ENCODE results near the gene VCL.

VCL gene

DNA sequence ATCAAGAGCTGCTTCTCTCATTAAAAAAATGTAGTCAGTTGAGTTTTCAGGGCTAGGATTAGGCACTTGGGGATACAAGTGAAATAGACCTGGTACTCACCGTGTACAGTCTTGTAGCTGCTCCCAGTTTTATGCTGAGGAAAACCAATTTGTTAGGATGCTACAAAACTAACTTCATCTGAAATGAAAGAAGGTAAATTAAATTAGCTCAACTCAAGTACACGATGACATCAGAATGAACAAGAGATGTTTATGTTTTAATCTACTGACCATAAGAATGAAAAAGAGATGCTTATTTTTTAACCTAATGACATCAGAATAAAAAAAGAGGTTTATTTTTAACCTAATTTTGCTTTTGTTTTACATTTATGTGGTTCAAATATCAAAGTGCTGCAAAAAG is 79.0 kb downstream of the VCL start:
- no peak for DNase-seq (ENCODE audit: low read depth)

DNA sequence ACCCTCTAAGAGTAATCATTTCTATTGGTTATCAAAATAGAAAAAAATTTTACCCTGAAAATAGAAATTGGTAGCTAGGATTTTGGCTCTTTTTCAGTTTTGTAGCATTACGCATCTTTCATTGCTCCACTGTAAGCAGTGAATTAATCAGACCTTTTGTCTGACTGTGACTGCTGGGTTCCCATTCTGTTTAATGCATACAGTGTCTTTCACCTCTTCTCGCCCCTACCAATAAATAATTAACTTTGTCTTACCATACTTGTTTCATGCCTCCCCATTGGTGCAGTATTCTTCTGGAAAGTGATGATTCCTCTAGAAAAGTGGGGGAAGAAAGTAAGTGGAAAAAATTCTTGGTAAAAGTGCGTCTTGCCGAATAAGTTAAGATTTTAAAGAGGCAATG is 79.5 kb downstream of the VCL start:
- DNase-seq (ENCODE audit: low read depth) = no peak

DNA sequence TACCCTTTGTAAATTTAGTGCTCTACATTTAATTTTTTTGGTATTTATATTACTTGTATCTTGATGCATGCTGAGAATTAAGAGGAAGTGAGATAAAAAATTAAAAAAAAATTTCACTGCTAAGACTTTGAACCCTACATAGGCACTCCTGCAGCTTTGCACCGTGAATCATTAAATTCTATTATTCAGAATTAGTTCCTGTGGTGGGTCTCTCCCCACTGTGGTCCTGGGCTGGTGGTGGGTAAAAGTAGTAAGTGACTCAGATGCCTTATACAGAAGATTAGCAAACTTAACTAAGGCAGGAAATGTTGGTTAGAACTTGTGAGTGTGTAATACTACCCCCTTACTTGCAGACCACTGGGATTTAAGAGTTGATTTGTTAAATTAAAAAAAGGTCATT is 80.1 kb downstream of the VCL start:
- DNase-seq (ENCODE audit: low read depth) = peak; percentile 59

DNA sequence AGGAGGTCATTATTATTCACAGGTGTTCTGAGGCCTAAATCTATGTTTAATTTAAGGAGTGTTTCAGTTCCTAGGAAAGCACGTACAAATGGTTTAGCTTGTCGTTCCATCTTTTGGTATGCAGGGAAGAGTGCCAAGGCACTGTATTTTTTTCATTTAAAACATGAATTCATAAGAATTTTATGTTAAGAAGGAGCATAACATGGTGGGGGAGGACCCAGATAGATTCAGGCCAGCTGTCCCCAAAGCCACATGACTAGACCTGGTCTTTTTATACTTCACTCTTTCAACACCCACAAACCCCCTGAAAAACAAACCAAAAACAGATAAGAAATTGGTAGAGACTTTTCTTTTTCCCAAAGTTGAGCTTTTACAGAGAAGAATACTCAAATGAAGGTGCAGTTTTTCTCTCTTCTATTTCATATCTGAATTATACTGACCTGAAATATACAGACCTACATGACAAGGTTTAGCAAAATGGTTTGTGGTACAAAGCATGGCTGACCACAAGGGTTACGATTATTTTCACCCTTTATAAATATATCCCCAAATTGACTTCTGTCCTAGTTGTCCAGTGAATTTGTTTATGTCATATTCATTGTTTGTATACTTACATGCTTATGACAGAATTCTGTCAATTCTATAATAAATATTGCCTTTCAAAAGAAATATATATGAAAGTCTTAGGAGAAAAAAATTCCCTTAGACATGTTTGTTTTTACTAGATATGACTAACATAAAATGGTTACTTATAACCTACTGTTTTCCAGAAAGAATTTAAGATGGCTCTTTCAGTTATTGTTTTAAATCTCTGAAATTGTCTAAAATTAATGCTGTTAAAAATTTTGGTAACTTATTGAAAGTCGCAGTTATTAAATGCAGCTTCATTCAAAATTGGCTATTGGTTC is 81.4 kb downstream of the VCL start:
- no peak for DNase-seq (ENCODE audit: low read depth)

DNA sequence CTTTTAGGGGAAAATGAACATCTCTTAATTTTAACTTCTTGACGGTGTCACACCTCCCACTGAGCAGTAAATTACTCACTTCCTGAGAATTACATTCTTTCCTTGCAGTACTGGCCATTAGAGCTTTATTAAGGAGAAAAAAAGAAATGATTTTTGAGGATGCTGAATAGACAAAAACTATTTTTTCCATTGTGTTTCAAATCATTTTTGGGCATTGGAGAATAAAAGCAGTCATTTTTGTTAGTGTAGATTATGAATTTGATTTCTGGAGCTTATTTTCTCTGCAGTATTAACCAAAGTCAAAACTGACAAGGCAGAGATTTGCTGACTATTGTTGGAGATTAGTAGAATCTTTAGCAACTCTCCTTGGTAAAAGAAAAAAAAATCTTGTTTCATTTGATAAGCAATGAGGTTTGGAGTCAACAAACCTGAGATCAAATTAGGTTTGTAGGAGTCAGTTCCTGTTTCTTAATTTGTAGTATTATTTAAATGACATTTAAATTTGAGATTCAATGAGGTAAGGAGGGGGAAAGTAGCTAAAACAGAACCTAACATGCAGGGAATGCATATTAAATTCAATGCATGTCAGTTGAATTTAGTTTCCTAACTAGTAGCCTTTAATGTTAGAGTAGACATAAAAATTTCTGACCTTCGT is 82.1 kb downstream of the VCL start:
- no peak for DNase-seq (ENCODE audit: low read depth)

DNA sequence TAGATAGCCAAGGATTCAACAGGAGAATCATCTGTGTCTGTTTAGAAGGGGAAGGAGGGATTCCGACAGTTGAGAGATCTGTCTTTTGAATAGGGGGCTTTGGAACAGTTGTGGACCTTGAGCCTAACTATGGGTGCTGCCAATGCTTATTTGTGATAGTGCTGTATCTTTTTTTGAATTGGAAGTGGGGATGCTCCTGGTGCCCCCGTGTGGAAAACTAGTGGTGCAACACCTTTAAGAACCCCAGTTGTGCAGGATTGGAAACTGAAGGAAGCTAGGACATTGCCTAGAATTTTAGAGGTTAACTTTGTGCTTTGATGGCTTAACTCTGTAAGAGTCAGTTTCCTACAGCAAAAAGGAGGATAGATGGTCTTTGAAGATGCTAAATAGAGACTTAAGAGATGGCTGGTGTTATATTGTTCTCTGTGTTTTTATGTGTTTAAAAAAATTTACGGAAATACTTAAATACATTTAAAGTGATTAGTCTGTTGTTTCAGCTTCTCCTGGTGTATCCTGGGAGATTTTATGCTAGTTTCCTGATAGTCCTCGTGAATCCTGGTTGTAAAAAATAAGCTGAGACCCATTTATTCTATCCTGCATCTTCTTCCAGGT is 83.4 kb downstream of the VCL start:
- DNase-seq (ENCODE audit: low read depth) = no peak

DNA sequence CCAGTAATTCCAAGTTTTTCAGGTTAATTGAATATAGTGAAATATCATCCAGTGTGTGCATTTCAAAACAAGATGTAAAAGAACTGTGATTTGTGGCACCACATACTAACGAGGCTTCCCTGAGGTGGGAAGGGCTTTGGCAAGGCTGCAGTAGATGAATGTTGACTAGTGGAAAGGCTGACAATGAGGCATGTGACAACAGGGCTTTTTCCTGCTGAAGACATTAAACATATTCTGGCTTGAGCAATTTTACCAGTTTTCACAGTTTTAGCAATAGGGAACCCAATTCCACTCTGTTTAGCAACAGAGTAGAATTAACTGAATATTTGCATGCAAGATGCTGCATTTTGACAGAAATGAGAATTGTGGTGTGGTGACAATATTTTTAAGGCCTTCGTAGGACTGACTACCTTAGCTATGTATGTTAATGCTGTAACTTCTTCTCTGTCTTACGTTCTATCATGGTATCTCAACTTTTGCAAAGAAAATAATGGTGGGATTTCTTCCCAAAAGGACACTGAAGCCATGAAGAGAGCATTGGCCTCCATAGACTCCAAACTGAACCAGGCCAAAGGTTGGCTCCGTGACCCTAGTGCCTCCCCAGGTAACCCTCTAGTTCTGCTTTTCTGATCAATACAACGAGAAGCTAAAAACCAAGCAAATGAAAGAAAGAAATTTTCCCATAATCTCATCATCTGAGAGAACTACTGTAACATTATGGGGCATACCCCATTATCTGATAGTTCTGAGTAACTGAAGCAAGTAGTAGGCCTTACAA is 84.2 kb downstream of the VCL start:
- DNase-seq (ENCODE audit: low read depth) = no peak

DNA sequence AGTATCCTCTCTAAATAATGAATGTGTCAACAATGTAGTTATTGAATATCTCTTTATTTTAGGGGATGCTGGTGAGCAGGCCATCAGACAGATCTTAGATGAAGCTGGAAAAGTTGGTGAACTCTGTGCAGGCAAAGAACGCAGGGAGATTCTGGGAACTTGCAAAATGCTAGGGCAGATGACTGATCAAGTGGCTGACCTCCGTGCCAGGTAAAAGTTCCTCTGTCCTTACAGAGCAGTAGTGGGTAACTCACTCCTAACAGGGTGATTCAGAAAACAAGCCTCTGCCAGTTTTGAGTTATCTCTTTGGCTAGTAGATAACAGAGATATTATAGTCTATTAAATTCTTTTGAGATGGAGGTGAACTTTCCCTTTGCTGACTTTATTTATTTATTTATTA is 85.4 kb downstream of the VCL start:
- no peak for DNase-seq (ENCODE audit: low read depth)

DNA sequence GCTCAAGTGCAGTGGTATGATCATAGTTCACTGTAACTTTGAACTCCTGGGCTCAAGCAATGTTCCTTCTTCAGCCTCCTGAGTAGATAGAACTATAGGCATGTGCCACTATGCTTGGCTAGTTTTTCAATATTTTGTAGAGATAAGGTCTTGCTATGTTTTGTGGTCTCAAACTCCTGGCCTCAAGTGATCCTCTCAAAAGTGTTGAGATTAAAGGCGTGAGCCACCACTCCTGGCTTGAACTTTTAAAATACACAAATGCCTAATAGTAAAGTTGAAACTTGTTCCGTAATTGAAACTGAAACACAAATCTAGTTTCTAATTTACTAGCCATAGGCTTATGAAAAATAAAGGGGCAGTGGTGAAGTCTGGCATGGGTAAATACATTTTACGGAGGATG is 87.0 kb downstream of the VCL start:
- no peak for DNase-seq (ENCODE audit: low read depth)

DNA sequence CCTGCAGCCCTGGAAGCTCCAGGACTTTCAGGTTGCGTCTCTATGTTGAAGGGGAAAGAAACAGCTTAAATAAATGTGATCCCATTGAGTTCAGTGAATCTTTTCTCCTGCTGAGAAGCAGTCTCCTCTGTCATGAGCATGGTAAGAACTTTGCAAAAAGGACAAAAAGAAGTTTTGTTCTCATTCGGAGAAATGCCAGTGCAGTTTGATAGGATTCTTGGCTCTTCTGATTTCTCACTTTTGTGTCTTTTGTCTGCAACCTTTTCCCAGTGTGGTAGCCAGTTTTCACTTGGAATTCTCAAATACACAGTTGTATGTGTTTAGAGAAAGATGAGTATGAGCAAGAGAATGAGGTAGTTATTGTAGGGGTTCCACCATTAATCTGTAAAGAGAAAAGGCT is 88.4 kb downstream of the VCL start:
- no peak for DNase-seq (ENCODE audit: low read depth)

DNA sequence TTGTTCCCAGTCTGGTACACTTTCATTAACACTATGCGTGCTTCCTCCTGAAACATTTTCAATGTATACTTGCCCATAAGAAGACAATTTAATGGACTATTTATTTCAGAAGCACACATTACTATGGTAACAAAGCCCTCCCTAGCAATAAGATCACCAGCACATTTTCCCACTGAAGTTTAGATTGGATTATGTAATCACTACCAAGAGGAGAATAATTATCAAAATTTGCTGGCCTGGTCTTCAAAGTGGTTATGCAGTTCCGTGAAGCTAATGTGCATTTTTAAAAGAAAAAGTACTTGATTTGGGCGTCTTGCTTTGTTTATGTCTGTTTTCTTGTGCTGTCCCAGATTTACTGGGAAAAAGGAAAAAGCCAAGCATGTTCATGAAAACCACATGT is 90.8 kb downstream of the VCL start:
- DNase-seq (ENCODE audit: low read depth) = no peak

DNA sequence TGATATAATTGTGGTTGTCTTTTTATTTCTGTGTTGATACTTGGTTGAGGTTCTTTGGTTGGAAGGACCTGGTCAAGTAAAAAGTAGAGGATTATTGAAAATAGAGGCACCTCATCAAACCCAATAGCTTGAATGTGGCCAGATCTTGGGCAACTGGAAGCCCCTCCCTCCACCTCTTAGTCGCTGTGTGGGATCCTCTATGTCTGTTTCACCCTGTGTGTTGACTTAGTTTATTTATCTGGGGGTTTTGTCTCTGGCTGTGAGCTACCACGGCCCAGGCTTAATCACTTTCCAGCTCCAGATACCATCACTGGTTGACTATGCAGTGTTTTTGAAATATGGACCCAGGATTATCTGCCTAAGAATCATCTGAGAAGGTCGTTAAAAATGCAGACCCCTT is 94.5 kb downstream of the VCL start:
- no peak for DNase-seq (ENCODE audit: low read depth)

DNA sequence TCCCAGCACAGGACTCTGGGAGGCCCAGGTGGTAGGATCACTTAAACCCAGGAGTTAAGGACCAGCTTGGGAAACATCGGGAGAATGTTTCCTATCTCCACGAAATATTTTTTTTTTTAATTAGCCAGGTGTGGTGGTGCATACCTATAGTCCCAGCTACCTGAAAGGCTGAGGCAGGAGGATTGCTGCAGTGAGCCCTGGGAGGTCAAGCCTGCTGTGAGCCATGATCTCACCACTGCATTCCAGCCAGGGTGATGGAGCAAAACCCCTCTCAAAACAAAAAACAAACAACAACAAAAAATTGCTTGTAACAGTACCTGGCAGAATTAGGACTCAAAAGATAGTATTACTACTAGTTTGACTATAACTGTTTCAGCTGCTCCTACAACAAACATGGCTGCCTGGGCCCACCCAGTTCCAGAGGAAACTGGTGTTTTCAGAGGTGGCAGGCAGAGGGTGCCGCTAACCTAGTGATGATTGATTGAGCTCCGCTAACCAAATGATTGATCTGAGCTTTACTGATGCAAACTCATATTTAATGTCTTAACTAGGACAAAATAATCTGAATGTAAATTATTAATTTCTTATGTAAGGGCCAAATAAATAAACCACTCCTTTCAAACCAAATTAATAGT is 95.7 kb downstream of the VCL start:
- DNase-seq (ENCODE audit: low read depth) = no peak

DNA sequence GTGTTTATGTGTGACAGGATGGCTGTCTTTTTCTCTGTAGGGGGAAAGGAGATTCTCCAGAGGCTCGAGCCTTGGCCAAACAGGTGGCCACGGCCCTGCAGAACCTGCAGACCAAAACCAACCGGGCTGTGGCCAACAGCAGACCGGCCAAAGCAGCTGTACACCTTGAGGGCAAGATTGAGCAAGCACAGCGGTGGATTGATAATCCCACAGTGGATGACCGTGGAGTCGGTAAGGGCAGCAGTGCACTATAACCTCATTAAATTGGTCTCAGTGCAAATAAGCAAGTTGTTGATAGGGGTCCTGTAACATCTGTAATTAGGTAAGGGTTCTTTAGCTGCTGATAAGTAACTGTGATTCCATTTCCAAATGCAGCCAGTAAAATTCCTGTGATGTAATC is 96.3 kb downstream of the VCL start:
- DNase-seq (ENCODE audit: low read depth) = no peak

DNA sequence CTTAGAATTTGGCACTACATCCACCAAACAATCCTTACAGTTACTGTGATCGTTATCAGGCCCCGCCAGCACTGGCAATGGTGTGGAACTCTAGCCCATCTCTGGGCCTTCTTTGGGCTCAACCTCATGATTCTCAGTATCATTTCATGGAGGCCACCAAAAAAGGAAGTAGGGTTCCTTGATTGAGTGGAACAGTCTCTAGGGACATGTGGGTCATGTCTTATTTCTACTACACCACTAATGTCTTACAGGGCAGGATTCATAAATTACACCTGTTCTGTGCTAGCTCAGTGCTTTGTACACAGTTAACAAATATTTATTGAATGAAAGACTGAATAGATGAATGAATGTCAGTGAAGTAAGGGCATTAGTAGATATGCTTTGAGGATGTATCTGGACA is 98.9 kb downstream of the VCL start:
- DNase-seq (ENCODE audit: low read depth) = no peak

DNA sequence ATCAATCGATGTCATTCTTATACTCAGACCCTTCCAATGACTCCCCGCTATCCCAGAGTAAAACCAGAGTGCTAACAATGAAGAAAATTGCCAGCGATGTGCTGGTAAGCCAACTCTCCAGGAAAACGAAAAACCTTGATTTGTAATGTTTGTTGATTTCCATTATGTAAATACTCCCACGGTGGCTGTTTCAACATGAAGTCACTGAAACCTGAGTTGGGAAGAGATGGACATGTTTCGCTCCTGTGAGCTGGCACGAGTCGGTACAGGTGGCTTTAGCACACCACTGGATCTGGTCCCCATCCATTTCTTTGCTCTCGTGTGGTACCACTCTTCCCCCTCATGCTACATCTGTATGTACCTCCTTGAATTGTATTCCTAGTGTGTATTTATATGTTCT is 99.9 kb downstream of the VCL start:
- DNase-seq (ENCODE audit: low read depth) = no peak

DNA sequence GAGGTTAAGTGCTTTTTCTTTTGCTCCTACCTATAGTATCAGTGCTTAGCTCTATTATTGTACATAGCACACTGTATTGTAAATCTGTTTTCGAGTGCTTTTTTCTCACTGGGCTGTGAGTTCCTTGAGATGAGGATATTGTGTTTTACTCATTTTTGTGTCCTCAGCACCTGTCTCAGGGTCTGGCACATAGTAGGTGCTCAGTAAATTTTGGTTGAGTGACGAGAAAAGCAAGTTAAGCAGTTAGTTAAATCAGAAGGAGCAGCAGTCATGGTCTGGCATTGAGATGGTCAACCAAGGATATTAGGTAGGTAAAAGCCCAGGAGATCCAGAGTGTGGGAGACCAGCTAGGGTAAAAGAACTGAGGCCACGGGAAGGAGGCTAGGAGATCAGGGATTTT is 101.5 kb downstream of the VCL start:
- DNase-seq (ENCODE audit: low read depth) = no peak

DNA sequence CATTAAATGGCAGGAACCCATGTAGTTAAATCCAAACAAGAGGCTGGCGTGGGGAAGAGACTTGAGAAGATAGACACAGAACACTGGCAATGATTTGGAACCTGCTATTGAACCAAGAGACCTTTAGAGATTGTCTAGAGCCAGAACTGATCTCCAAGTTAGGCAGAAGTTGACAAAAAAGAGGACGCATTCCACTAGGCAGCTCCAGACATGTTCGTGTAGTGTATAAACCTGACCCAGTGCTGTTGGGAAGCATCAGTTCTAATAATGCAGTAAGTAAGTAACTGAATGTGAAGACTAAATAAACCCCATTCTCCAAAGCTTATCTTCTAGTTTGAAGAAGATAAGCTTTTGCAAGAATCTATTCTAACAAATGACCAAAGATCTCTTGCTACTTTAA is 101.9 kb downstream of the VCL start:
- no peak for DNase-seq (ENCODE audit: low read depth)

DNA sequence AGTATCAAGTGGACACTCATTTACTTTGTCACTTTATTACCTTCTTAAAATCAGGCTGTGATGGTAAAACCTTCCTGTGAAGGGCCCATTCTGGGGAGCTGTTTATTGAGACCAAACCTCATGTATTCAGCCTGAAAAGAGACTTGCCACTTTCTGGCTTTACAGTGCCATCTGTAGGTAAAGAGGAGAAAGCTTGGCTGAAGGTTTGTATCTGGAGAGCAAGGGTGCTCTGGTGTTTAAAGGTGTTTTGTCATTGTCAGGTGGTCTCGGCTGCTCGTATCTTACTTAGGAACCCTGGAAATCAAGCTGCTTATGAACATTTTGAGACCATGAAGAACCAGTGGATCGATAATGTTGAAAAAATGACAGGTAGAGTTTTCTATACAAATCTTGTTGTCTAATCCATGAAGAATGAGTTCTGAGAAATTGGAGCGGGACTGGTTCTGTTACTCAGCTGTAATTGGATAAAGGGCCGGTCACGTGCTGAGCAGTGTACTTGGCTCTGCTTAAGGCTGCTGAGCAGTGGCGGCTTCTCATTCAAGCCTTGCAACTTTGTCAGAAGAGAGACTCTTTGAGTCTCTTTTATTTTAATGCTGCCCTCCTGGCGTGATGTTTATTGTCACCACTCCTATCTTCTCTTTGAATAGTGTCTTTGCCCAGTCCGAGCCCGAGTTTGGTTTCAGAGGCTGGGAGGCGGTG is 105.8 kb downstream of the VCL start:
- DNase-seq (ENCODE audit: low read depth) = no peak

DNA sequence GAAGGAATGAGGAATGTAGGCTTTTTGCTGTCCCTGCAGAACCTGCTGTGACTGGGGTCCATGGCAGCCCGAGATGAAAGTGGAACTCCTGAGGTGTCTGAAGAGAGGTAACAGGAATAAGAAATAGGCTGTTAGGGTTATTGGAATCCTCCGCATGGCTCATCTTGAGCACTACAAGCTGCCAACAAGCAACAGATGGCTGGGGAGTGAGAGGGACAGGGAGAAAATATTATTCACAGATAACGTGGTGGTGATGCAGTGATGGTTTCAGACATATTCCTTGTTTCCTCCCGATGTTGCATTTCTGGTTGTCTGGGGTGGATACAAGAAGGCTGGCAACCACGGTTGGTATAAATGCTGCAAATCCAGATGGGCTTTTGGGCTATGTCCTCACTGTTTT is 106.6 kb downstream of the VCL start:
- no peak for DNase-seq (ENCODE audit: low read depth)

DNA sequence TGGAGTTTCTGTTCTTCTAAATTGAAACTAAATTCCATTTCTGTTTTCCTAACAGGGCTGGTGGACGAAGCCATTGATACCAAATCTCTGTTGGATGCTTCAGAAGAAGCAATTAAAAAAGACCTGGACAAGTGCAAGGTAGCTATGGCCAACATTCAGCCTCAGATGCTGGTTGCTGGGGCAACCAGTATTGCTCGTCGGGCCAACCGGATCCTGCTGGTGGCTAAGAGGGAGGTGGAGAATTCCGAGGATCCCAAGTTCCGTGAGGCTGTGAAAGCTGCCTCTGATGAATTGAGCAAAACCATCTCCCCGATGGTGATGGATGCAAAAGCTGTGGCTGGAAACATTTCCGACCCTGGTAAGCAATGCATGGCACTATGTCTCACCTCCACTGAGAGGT is 107.1 kb downstream of the VCL start:
- DNase-seq (ENCODE audit: low read depth) = no peak

DNA sequence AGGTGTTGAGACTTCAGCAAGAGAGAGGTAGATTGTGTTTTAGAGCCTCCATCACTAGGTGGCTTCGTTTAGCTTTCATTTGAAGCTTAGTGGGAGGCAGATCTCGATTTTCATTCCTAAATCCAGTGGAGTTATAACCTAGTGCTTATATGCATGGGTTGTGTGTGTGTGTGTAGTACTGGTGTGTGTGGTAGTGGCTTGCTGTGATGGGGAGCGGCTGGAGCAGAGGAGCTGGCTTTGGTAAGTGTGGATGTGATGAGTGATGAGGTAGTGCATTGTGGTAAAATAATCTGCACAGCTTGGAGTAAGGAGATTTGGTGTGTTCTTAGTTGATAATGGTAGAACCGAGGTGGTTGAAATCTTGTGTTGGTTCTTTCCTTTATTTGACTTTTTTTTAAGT is 109.5 kb downstream of the VCL start:
- no peak for DNase-seq (ENCODE audit: low read depth)

Data from non-pigmented ciliary epithelial cell (primary cell).